HepG2 (cell line): Measurements from ENCODE around the gene CAMTA1. TPM values are rescaled to one million over a fixed set of nuclear protein-coding genes. Genes with fewer than 3 reads are reported as not detected.

Source experiments
- ATAC-seq: fragments of 200-7000 bp; cut with Tn5 transposase; 3 replicates; pipeline ENCODE4 v1.9.1; 2020; ENCODE audit warnings: mild to moderate bottlenecking, moderate library complexity
- BruUV-seq: library from RNA; stranded (reverse); fragments of 400-500 nt; replicated peaks from 2 replicates; lab custom pipeline; 2021; lab: Mats Ljungman, UMichigan
- CTCF ChIA-PET: fragments of 300-600 bp; formaldehyde crosslinking; extraction: SDS; loops from one replicate; lab custom pipeline; 2021; ENCODE audit warnings: low total read pairs, inconsistent platforms, low intra/inter-chr PET ratio; lab: Yijun Ruan, JAX
- POLR2A ChIA-PET: fragments of 350-600 bp; sonication (Branson Sonifier 250); formaldehyde crosslinking; loops from one replicate; lab custom pipeline; 2020; ENCODE audit warnings: antibody characterized with exemption, inconsistent platforms; lab: Yijun Ruan, JAX
- DNase-seq: peaks from one replicate; pipeline ENCODE4 v3.0.0-alpha.2; 2015; ENCODE audit warnings: low spot score
- FAIRE-seq: peaks from 3 replicates; lab custom pipeline; 2011; peaks lifted over from hg19 to GRCh38; lab: Jason Lieb, UNC
- H2AFZ ChIP-seq: one replicate; pipeline ENCODE4 v1.6.1; 2011; ENCODE audit warnings: low read length, inconsistent platforms
- H3K27ac ChIP-seq: fragments of 300-600 bp; 3 replicates; pipeline ENCODE4 v1.8.0; 2011; ENCODE audit warnings: mixed run types, mild to moderate bottlenecking, mixed read lengths, low read length, inconsistent platforms; ENCODE audit not compliant: insufficient read depth; ENCODE audit errors: extremely low read length
- H3K27me3 ChIP-seq, 2 experiments: fragments of 200-600 bp in 1 of 2; 2 replicates in 1 of 2; 3 replicates in 1 of 2; pipeline versions ENCODE4 v1.6.0 to v1.8.0; 2011; ENCODE audit warnings: low read length in 2 of 2, mild to moderate bottlenecking in 2 of 2, moderate library complexity in 2 of 2, inconsistent platforms in 1 of 2; ENCODE audit not compliant: insufficient read depth in 2 of 2, control insufficient read depth in 1 of 2
- H3K36me3 ChIP-seq, 2 experiments: fragments of 200-600 bp in 1 of 2; replicated peaks in 1 of 2; 2 replicates in 1 of 2; 3 replicates in 1 of 2; pipeline versions ENCODE4 v1.5.1 to v1.8.0; 2011; ENCODE audit warnings: low read length in 2 of 2, inconsistent platforms in 1 of 2; ENCODE audit not compliant: insufficient read depth in 2 of 2, control insufficient read depth in 1 of 2
- H3K4me1 ChIP-seq: 2 replicates; pipeline ENCODE4 v1.5.1; 2012; ENCODE audit warnings: low read length, inconsistent platforms; ENCODE audit not compliant: insufficient read depth
- H3K4me2 ChIP-seq: 2 replicates; pipeline ENCODE4 v1.6.0; 2011; ENCODE audit warnings: low read depth, low read length, inconsistent platforms
- H3K4me3 ChIP-seq, 3 experiments: fragments of 200-600 bp in 1 of 3; sonication (generic), shearing (Covaris generic) in 1 of 3; replicated peaks in 1 of 3; 2 replicates each; pipeline ENCODE4 v1.5.1; 2011 to 2016; ENCODE audit warnings: low read length in 3 of 3, inconsistent platforms in 2 of 3, low read depth in 2 of 3, mild to moderate bottlenecking in 2 of 3, control low read depth in 1 of 3, mixed read lengths in 1 of 3; ENCODE audit not compliant: insufficient read depth in 1 of 3
- H3K79me2 ChIP-seq: one replicate; pipeline ENCODE4 v1.6.1; 2011; ENCODE audit warnings: low read length, inconsistent platforms; ENCODE audit not compliant: insufficient read depth
- H3K9ac ChIP-seq: 2 replicates; pipeline ENCODE4 v1.6.0; 2011; ENCODE audit warnings: mild to moderate bottlenecking, low read depth, low read length, inconsistent platforms; ENCODE audit not compliant: insufficient read depth
- H3K9me3 ChIP-seq: 2 replicates; pipeline ENCODE4 v1.5.1; 2012; ENCODE audit warnings: mild to moderate bottlenecking, low read length
- H4K20me1 ChIP-seq: 2 replicates; pipeline ENCODE4 v1.6.0; 2011; ENCODE audit warnings: inconsistent platforms, mild to moderate bottlenecking, low read length, moderate library complexity; ENCODE audit not compliant: insufficient read depth
- ISL2 ChIP-seq: sonication (generic); formaldehyde crosslinking; IDR thresholded peaks from 2 replicates; pipeline ENCODE4 v1.5.0; 2020; ENCODE audit warnings: missing genetic modification reagents
- REXO4 ChIP-seq: sonication (generic); formaldehyde crosslinking; IDR thresholded peaks from 2 replicates; pipeline ENCODE4 v1.8.0; 2022; ENCODE audit warnings: missing genetic modification reagents, mild to moderate bottlenecking, borderline replicate concordance
- ZFP41 ChIP-seq: sonication (generic); formaldehyde crosslinking; IDR thresholded peaks from 2 replicates; pipeline ENCODE4 v1.4.0; 2020; ENCODE audit warnings: mild to moderate bottlenecking, missing genetic modification reagents, borderline replicate concordance
- ZNF101 ChIP-seq: sonication (generic); formaldehyde crosslinking; IDR thresholded peaks from 2 replicates; pipeline ENCODE4 v1.4.0; 2020; ENCODE audit warnings: mild to moderate bottlenecking, low read depth, missing genetic modification reagents, borderline replicate concordance
- ZNF460 ChIP-seq: sonication (generic); formaldehyde crosslinking; IDR thresholded peaks from 2 replicates; pipeline ENCODE4 v1.5.1; 2020; ENCODE audit warnings: missing genetic modification reagents, mild to moderate bottlenecking, borderline replicate concordance
- WGBS: methylation state at CpG from one replicate; pipeline ENCODE4 v1.1.6; 2017; ENCODE audit warnings: low lambda C conversion rate; 5-methylcytosine and 5-hydroxymethylcytosine counted together
- in situ Hi-C: cut with HindIII; loops from 2 replicates; pipeline ENCODE4 v1.10.0; 2017; ENCODE audit warnings: low pct_unique_long_range_greater_than_20kb; ENCODE audit not compliant: extremely low pct_ligation_motif_present
- intact Hi-C: fragments of 100-400 bp; cut with micrococcal nuclease; formaldehyde crosslinking; loops from one replicate; pipeline ENCODE4 v1.10.0; 2022; ENCODE audit not compliant: unreplicated experiment
- polyA plus RNA-seq, 8 experiments: library from polyadenylated mRNA; depleted of rRNA in 3 of 8; stranded (reverse) in 7 of 8; unstranded in 1 of 8; fragments of >200 nt; fragmentation: Illumina TruSeq in 4 of 8; extraction: Trizol in 4 of 8; gene quantifications; 2 replicates each; pipeline versions ENCODE4 v1.2.1 to v1.2.3, GENCODE V29; 2011 to 2016; ENCODE audit warnings: low read depth in 4 of 8, missing spikeins in 1 of 8, mixed read lengths in 1 of 8; ENCODE audit not compliant: insufficient read depth in 1 of 8
- total RNA-seq, 5 experiments: library from RNA; depleted of rRNA; stranded (reverse); fragments of >200 nt; fragmentation: Illumina TruSeq; extraction: Trizol; gene quantifications; 2 replicates each; pipeline ENCODE4 v1.2.3, GENCODE V29; 2016; ENCODE audit warnings: low read depth in 1 of 5
- TF ChIP-seq, protein P1 (sequence below), 2 experiments: sonication (generic) in 1 of 2; formaldehyde crosslinking in 1 of 2; IDR thresholded peaks; 2 replicates each; pipeline versions ENCODE4 v1.6.1 to v1.9.0; 2014 to 2022; ENCODE audit warnings: antibody characterized with exemption in 1 of 2, borderline replicate concordance in 1 of 2, inconsistent platforms in 1 of 2, low read depth in 1 of 2, missing genetic modification reagents in 1 of 2
- TF ChIP-seq, protein P2 (sequence below): IDR thresholded peaks from 2 replicates; pipeline ENCODE4 v1.6.1; 2018; ENCODE audit warnings: missing genetic modification reagents

Gene CAMTA1
- total and polyA plus RNA-seq, 2 of the 13 experiments (the other 11 are each of a cell fraction or from before 2014, with no cell fraction given), result 25.0 to 36.4 TPM

DNA sequence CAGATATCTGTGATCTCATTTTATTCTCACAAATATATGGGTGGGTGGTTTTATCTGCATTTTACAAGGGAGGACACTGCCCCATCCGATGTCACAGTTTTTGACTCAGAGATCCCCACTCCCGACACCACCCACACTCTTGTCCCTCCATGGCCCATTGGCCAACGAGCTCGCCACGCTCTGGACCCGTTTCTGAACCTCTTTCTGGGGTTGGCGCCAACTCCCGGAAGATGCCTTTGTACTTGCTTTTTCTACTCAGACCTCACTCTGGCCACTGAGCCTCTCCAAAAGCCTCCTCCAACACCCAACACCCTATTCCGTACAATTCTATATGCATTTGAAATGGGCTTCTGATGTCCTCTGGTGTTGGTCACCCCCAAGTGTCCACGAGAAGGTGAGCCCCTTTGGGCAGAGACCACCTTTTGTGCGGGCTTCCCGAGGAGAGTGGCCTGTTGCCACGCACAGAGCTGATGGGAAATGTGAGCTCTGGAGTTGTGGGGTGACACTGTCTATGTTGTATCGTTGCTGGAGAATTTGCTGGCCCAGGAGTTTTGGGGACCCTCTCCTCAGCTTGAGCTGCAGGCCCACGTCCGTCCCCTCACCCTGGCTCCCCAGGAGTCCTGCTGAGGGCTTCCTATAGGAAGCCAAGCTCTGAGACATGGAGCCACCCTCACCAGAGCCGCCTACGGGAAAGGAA is 618.9 kb downstream of the CAMTA1 start:
- no peaks in the 10 kb centered on the region for H3K4me1 ChIP-seq
- no peak for FAIRE-seq
- H3K4me2 ChIP-seq, result no peak overlapping the region
- no peak overlapping the region for H3K4me3 ChIP-seq
- H3K9ac ChIP-seq, result no peak overlapping the region
- peaks cover 2 to 3% of the 10 kb centered on the region in 2 experiments; a peak in 1 of 5 replicates for H3K27me3 ChIP-seq
- in situ Hi-C loops (no loop called here), intact Hi-C loops (no loop called here)
- ChIA-PET CTCF (no interaction called here), POLR2A (no interaction called here)
- BruUV-seq, result no TSS peak
- TF ChIP-seq ISL2 (CRISPR knock-in tag), result no peak
- TF ChIP-seq, protein P1, sequence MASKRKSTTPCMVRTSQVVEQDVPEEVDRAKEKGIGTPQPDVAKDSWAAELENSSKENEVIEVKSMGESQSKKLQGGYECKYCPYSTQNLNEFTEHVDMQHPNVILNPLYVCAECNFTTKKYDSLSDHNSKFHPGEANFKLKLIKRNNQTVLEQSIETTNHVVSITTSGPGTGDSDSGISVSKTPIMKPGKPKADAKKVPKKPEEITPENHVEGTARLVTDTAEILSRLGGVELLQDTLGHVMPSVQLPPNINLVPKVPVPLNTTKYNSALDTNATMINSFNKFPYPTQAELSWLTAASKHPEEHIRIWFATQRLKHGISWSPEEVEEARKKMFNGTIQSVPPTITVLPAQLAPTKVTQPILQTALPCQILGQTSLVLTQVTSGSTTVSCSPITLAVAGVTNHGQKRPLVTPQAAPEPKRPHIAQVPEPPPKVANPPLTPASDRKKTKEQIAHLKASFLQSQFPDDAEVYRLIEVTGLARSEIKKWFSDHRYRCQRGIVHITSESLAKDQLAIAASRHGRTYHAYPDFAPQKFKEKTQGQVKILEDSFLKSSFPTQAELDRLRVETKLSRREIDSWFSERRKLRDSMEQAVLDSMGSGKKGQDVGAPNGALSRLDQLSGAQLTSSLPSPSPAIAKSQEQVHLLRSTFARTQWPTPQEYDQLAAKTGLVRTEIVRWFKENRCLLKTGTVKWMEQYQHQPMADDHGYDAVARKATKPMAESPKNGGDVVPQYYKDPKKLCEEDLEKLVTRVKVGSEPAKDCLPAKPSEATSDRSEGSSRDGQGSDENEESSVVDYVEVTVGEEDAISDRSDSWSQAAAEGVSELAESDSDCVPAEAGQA (IDR thresholded peaks at IDR 0.05; ENCODE audit: low read depth), result no peak
- TF ChIP-seq, protein P1 (CRISPR knock-in tag; IDR thresholded peaks at IDR 0.05; ENCODE audit: borderline replicate concordance), result no peak
- no peak for TF ChIP-seq ZNF460 (CRISPR knock-in tag)
- TF ChIP-seq, protein P2, sequence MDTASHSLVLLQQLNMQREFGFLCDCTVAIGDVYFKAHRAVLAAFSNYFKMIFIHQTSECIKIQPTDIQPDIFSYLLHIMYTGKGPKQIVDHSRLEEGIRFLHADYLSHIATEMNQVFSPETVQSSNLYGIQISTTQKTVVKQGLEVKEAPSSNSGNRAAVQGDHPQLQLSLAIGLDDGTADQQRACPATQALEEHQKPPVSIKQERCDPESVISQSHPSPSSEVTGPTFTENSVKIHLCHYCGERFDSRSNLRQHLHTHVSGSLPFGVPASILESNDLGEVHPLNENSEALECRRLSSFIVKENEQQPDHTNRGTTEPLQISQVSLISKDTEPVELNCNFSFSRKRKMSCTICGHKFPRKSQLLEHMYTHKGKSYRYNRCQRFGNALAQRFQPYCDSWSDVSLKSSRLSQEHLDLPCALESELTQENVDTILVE (CRISPR knock-in tag), result no peak
- TF ChIP-seq REXO4 (CRISPR knock-in tag), result no peak
- no peak for TF ChIP-seq ZNF101 (CRISPR knock-in tag)
- TF ChIP-seq ZFP41 (CRISPR knock-in tag), result no peak
- H3K27ac ChIP-seq, result no peak overlapping the region
- H3K36me3 ChIP-seq, result no peaks in the 10 kb centered on the region
- no peak for ATAC-seq
- no peaks in the 10 kb centered on the region for H3K9me3 ChIP-seq
- H2AFZ ChIP-seq, result no peak overlapping the region
- WGBS, result 37% methylated on average over 12 of the region's 18 CpGs
- no peak for DNase-seq
- no peaks in the 10 kb centered on the region for H3K79me2 ChIP-seq
- H4K20me1 ChIP-seq, result no peaks in the 10 kb centered on the region
